HepG2 (cell line): ENCODE data around the gene RALY. TPM values are rescaled to one million over a fixed set of nuclear protein-coding genes. Genes with fewer than 3 reads are reported as not detected.

ENCODE experiments used
- ATAC-seq: fragments of 200-7000 bp; cut with Tn5 transposase; 3 replicates; pipeline ENCODE4 v1.9.1; 2020; ENCODE audit warnings: mild to moderate bottlenecking, moderate library complexity
- BruUV-seq: library from RNA; stranded (reverse); fragments of 400-500 nt; replicated peaks from 2 replicates; lab custom pipeline; 2021; lab: Mats Ljungman, UMichigan
- CTCF ChIA-PET: fragments of 300-600 bp; formaldehyde crosslinking; extraction: SDS; loops from one replicate; lab custom pipeline; 2021; ENCODE audit warnings: low total read pairs, inconsistent platforms, low intra/inter-chr PET ratio; lab: Yijun Ruan, JAX
- POLR2A ChIA-PET: fragments of 350-600 bp; sonication (Branson Sonifier 250); formaldehyde crosslinking; loops from one replicate; lab custom pipeline; 2020; ENCODE audit warnings: antibody characterized with exemption, inconsistent platforms; lab: Yijun Ruan, JAX
- DNase-seq: peaks from one replicate; pipeline ENCODE4 v3.0.0-alpha.2; 2015; ENCODE audit warnings: low spot score
- FAIRE-seq: peaks from 3 replicates; lab custom pipeline; 2011; peaks lifted over from hg19 to GRCh38; lab: Jason Lieb, UNC
- H2AFZ ChIP-seq: one replicate; pipeline ENCODE4 v1.6.1; 2011; ENCODE audit warnings: low read length, inconsistent platforms
- H3K27ac ChIP-seq: fragments of 300-600 bp; 3 replicates; pipeline ENCODE4 v1.8.0; 2011; ENCODE audit warnings: mixed run types, mild to moderate bottlenecking, mixed read lengths, low read length, inconsistent platforms; ENCODE audit not compliant: insufficient read depth; ENCODE audit errors: extremely low read length
- H3K27me3 ChIP-seq, 2 experiments: fragments of 200-600 bp in 1 of 2; 2 replicates in 1 of 2; 3 replicates in 1 of 2; pipeline versions ENCODE4 v1.6.0 to v1.8.0; 2011; ENCODE audit warnings: low read length in 2 of 2, mild to moderate bottlenecking in 2 of 2, moderate library complexity in 2 of 2, inconsistent platforms in 1 of 2; ENCODE audit not compliant: insufficient read depth in 2 of 2, control insufficient read depth in 1 of 2
- H3K36me3 ChIP-seq, 2 experiments: fragments of 200-600 bp in 1 of 2; replicated peaks in 1 of 2; 2 replicates in 1 of 2; 3 replicates in 1 of 2; pipeline versions ENCODE4 v1.5.1 to v1.8.0; 2011; ENCODE audit warnings: low read length in 2 of 2, inconsistent platforms in 1 of 2; ENCODE audit not compliant: insufficient read depth in 2 of 2, control insufficient read depth in 1 of 2
- H3K4me1 ChIP-seq: 2 replicates; pipeline ENCODE4 v1.5.1; 2012; ENCODE audit warnings: low read length, inconsistent platforms; ENCODE audit not compliant: insufficient read depth
- H3K4me2 ChIP-seq: 2 replicates; pipeline ENCODE4 v1.6.0; 2011; ENCODE audit warnings: low read depth, low read length, inconsistent platforms
- H3K4me3 ChIP-seq, 3 experiments: fragments of 200-600 bp in 1 of 3; sonication (generic), shearing (Covaris generic) in 1 of 3; replicated peaks in 1 of 3; 2 replicates each; pipeline ENCODE4 v1.5.1; 2011 to 2016; ENCODE audit warnings: low read length in 3 of 3, inconsistent platforms in 2 of 3, low read depth in 2 of 3, mild to moderate bottlenecking in 2 of 3, control low read depth in 1 of 3, mixed read lengths in 1 of 3; ENCODE audit not compliant: insufficient read depth in 1 of 3
- H3K79me2 ChIP-seq: one replicate; pipeline ENCODE4 v1.6.1; 2011; ENCODE audit warnings: low read length, inconsistent platforms; ENCODE audit not compliant: insufficient read depth
- H3K9ac ChIP-seq: 2 replicates; pipeline ENCODE4 v1.6.0; 2011; ENCODE audit warnings: mild to moderate bottlenecking, low read depth, low read length, inconsistent platforms; ENCODE audit not compliant: insufficient read depth
- H3K9me3 ChIP-seq: 2 replicates; pipeline ENCODE4 v1.5.1; 2012; ENCODE audit warnings: mild to moderate bottlenecking, low read length
- H4K20me1 ChIP-seq: 2 replicates; pipeline ENCODE4 v1.6.0; 2011; ENCODE audit warnings: inconsistent platforms, mild to moderate bottlenecking, low read length, moderate library complexity; ENCODE audit not compliant: insufficient read depth
- CERS6 ChIP-seq: sonication (generic); formaldehyde crosslinking; IDR thresholded peaks from 2 replicates; pipeline ENCODE4 v1.5.0; 2020; ENCODE audit warnings: missing genetic modification reagents
- FOXA1 ChIP-seq, 2 experiments: fragments of 450-650 bp in 1 of 2; sonication (generic) in 1 of 2; formaldehyde crosslinking in 1 of 2; IDR thresholded peaks; 2 replicates each; pipeline versions ENCODE4 v1.4.0 to v1.6.1; 2016 to 2020; ENCODE audit warnings: missing genetic modification reagents in 1 of 2
- KDM4B ChIP-seq: sonication (generic); formaldehyde crosslinking; IDR thresholded peaks from 2 replicates; pipeline ENCODE4 v1.4.0; 2020; ENCODE audit warnings: missing genetic modification reagents
- MBD4 ChIP-seq: IDR thresholded peaks from 2 replicates; pipeline ENCODE4 v1.6.1; 2012; ENCODE audit warnings: low read length, inconsistent platforms, borderline replicate concordance
- POLR2A ChIP-seq, 2 experiments: IDR thresholded peaks; 2 replicates each; pipeline ENCODE4 v1.6.1; 2011; ENCODE audit warnings: low read depth in 2 of 2, low read length in 2 of 2, mild to moderate bottlenecking in 1 of 2, moderate library complexity in 1 of 2; ENCODE audit not compliant: insufficient read depth in 1 of 2
- POLR2G ChIP-seq: fragments of 200-400 bp; formaldehyde crosslinking; IDR thresholded peaks from 2 replicates; pipeline ENCODE4 v1.6.1; 2018; ENCODE audit warnings: mild to moderate bottlenecking, low read depth, low read length, moderate library complexity
- ZFP37 ChIP-seq: sonication (generic); formaldehyde crosslinking; IDR thresholded peaks from 2 replicates; pipeline ENCODE4 v1.4.0; 2020; ENCODE audit warnings: missing genetic modification reagents, borderline replicate concordance
- ZNF501 ChIP-seq: sonication (generic); formaldehyde crosslinking; IDR thresholded peaks from 2 replicates; pipeline ENCODE4 v1.5.1; 2020; ENCODE audit warnings: mild to moderate bottlenecking, moderate library complexity, missing genetic modification reagents
- ZNF530 ChIP-seq: sonication (generic); formaldehyde crosslinking; IDR thresholded peaks from 2 replicates; pipeline ENCODE4 v1.5.0; 2020; ENCODE audit warnings: low read depth, mild to moderate bottlenecking, missing genetic modification reagents
- ZNF607 ChIP-seq: sonication (generic); formaldehyde crosslinking; IDR thresholded peaks from 2 replicates; pipeline ENCODE4 v1.5.1; 2020; ENCODE audit warnings: missing genetic modification reagents, mild to moderate bottlenecking, borderline replicate concordance
- ZNF646 ChIP-seq: sonication (generic); formaldehyde crosslinking; IDR thresholded peaks from 2 replicates; pipeline ENCODE4 v1.9.0; 2021; ENCODE audit warnings: mild to moderate bottlenecking, missing genetic modification reagents
- WGBS: methylation state at CpG from one replicate; pipeline ENCODE4 v1.1.6; 2017; ENCODE audit warnings: low lambda C conversion rate; 5-methylcytosine and 5-hydroxymethylcytosine counted together
- in situ Hi-C: cut with HindIII; loops from 2 replicates; pipeline ENCODE4 v1.10.0; 2017; ENCODE audit warnings: low pct_unique_long_range_greater_than_20kb; ENCODE audit not compliant: extremely low pct_ligation_motif_present
- intact Hi-C: fragments of 100-400 bp; cut with micrococcal nuclease; formaldehyde crosslinking; loops from one replicate; pipeline ENCODE4 v1.10.0; 2022; ENCODE audit not compliant: unreplicated experiment
- polyA plus RNA-seq, 8 experiments: library from polyadenylated mRNA; depleted of rRNA in 3 of 8; stranded (reverse) in 7 of 8; unstranded in 1 of 8; fragments of >200 nt; fragmentation: Illumina TruSeq in 4 of 8; extraction: Trizol in 4 of 8; gene quantifications; 2 replicates each; pipeline versions ENCODE4 v1.2.1 to v1.2.3, GENCODE V29; 2011 to 2016; ENCODE audit warnings: low read depth in 4 of 8, missing spikeins in 1 of 8, mixed read lengths in 1 of 8; ENCODE audit not compliant: insufficient read depth in 1 of 8
- total RNA-seq, 5 experiments: library from RNA; depleted of rRNA; stranded (reverse); fragments of >200 nt; fragmentation: Illumina TruSeq; extraction: Trizol; gene quantifications; 2 replicates each; pipeline ENCODE4 v1.2.3, GENCODE V29; 2016; ENCODE audit warnings: low read depth in 1 of 5

RALY gene
- total and polyA plus RNA-seq, 2 of the 13 experiments (the other 11 are each of a cell fraction or from before 2014, with no cell fraction given): 178 to 186 TPM

- intact Hi-C loops (no loop called here), in situ Hi-C loops (no loop called here)
- H3K4me3 ChIP-seq: no peak overlapping the region
- FAIRE-seq: no peak
- peaks cover under 1% of the 10 kb centered on the region; the same call in 1 of the 2 replicates for H3K4me1 ChIP-seq
- BruUV-seq: no TSS peak
- H3K79me2 ChIP-seq: peaks cover 34% of the 10 kb centered on the region
- no peak overlapping the region for H3K4me2 ChIP-seq
- WGBS: 96% methylated on average over 5 of the region's 5 CpGs
- POLR2A ChIA-PET: interaction anchor here (2.1 to 5.5 kb wide), 2 partner anchors 9 to 13 kb away, joined by 5 to 50 read pairs; partner anchors contain the start of gene EIF2S2
- CTCF ChIA-PET: no interaction called here
- H3K9ac ChIP-seq: no peak overlapping the region
- no peaks in the 10 kb centered on the region for H3K9me3 ChIP-seq
- DNase-seq: no peak
- peaks cover 55 to 99% of the 10 kb centered on the region in 2 experiments for H3K36me3 ChIP-seq
- H4K20me1 ChIP-seq: peaks cover 45% of the 10 kb centered on the region
- no peak overlapping the region for H2AFZ ChIP-seq
- TF ChIP-seq ZNF607 (CRISPR knock-in tag) (no peak), KDM4B (CRISPR knock-in tag) (no peak), POLR2G (peak; percentile 51; the same call in 1 of the 2 replicates), ZNF501 (no peak), ZFP37 (CRISPR knock-in tag) (no peak), CERS6 (no peak), ZNF530 (no peak), POLR2A (IDR thresholded peaks at IDR 0.05; ENCODE audit: insufficient read depth in 1 of 2, low read depth in 2 of 2, low read length in 2 of 2) (peak in 1 of 2 experiments; percentile 16; a peak in 1 of 4 replicates), FOXA1 (IDR thresholded peaks at IDR 0.05) (no peak), FOXA1 (CRISPR knock-in tag; IDR thresholded peaks at IDR 0.05) (no peak), ZNF646 (CRISPR knock-in tag) (no peak), MBD4 (0 out of 2 replicates have a peak, but pooled peaks have one; percentile 31)
- H3K27ac ChIP-seq: no peak overlapping the region
- peak; percentile 33; the same call in 2 of the 3 replicates for ATAC-seq
- H3K27me3 ChIP-seq: no peaks in the 10 kb centered on the region
These were observed 106.0 kb downstream of the RALY start for GRCh38 chr20:34099675-34100074.
